Measurements from ENCODE around the gene C20orf204.

The C20orf204 gene

GRCh38 chr20:64052326-64052722 is 16.3 kb downstream of the C20orf204 start:
- DNase-seq (ENCODE audit: insufficient read length, low spot score), result no peak
- TF ChIP-seq POLR2A (IDR thresholded peaks at IDR 0.05; ENCODE audit: low read depth, low read length), result no peak
- no peak for FAIRE-seq

- no peak for DNase-seq (ENCODE audit: insufficient read length, low spot score)
- no peak for FAIRE-seq
- TF ChIP-seq POLR2A (IDR thresholded peaks at IDR 0.05; ENCODE audit: low read depth, low read length), result no peak
Measured at GRCh38 chr20:64052987-64053840, 17.2 kb downstream of the C20orf204 start.

GRCh38 chr20:64053841-64054661 is 18.1 kb downstream of the C20orf204 start:
- TF ChIP-seq POLR2A (IDR thresholded peaks at IDR 0.05; ENCODE audit: low read depth, low read length), result no peak
- DNase-seq (ENCODE audit: insufficient read length, low spot score) (no peak), FAIRE-seq (no peak)

GRCh38 chr20:64055396-64055892 is 19.5 kb downstream of the C20orf204 start:
- DNase-seq (ENCODE audit: insufficient read length, low spot score) (no peak), FAIRE-seq (no peak)
- TF ChIP-seq POLR2A (IDR thresholded peaks at IDR 0.05; ENCODE audit: low read depth, low read length), result no peak

- FAIRE-seq (no peak), DNase-seq (ENCODE audit: insufficient read length, low spot score) (no peak)
- TF ChIP-seq POLR2A (IDR thresholded peaks at IDR 0.05; ENCODE audit: low read depth, low read length), result no peak
Measured at GRCh38 chr20:64055893-64056638, 20.1 kb downstream of the C20orf204 start.

GRCh38 chr20:64056639-64056888 is 20.6 kb downstream of the C20orf204 start:
- no peak for TF ChIP-seq POLR2A (IDR thresholded peaks at IDR 0.05; ENCODE audit: low read depth, low read length)
- DNase-seq (ENCODE audit: insufficient read length, low spot score), result no peak
- no peak for FAIRE-seq

GRCh38 chr20:64056889-64057627 is 21.1 kb downstream of the C20orf204 start:
- no peak for TF ChIP-seq POLR2A (IDR thresholded peaks at IDR 0.05; ENCODE audit: low read depth, low read length)
- DNase-seq (ENCODE audit: insufficient read length, low spot score) (no peak), FAIRE-seq (no peak)

GRCh38 chr20:64057628-64058498 is 21.9 kb downstream of the C20orf204 start:
- FAIRE-seq (no peak), DNase-seq (ENCODE audit: insufficient read length, low spot score) (peak; percentile 83)
- TF ChIP-seq POLR2A (IDR thresholded peaks at IDR 0.05; ENCODE audit: low read depth, low read length), result no peak

GRCh38 chr20:64058536-64058935 is 22.6 kb downstream of the C20orf204 start:
- DNase-seq (ENCODE audit: insufficient read length, low spot score) (no peak), FAIRE-seq (no peak)
- no peak for TF ChIP-seq POLR2A (IDR thresholded peaks at IDR 0.05; ENCODE audit: low read depth, low read length)

- FAIRE-seq (no peak), DNase-seq (ENCODE audit: insufficient read length, low spot score) (no peak)
- no peak for TF ChIP-seq POLR2A (IDR thresholded peaks at IDR 0.05; ENCODE audit: low read depth, low read length)
Measured at GRCh38 chr20:64062276-64062595, 26.3 kb downstream of the C20orf204 start.

GRCh38 chr20:64062596-64063388 is 26.8 kb downstream of the C20orf204 start, which contains the start of gene TCEA2:
Gene TCEA2, plus strand, starts transcription at chr20:64063198. Its CDS starts 115 bp downstream, at chr20:64063313.
- TF ChIP-seq POLR2A (IDR thresholded peaks at IDR 0.05; ENCODE audit: low read depth, low read length), result peak; percentile 61
- DNase-seq (ENCODE audit: insufficient read length, low spot score), result peak; percentile 96
- no peak for FAIRE-seq
